IMR-90 (cell line): Measurements from ENCODE around the gene ZNF469. TPM values are rescaled to one million over a fixed set of nuclear protein-coding genes. Genes with fewer than 3 reads are reported as not detected.

ENCODE experiments used
- ATAC-seq: fragments of 200-7000 bp; cut with Tn5 transposase; 2 replicates; pipeline ENCODE4 v1.9.1; 2020; ENCODE audit warnings: low read depth, mild to moderate bottlenecking, moderate library complexity
- BruUV-seq: library from RNA; stranded (reverse); fragments of 400-500 nt; replicated peaks from 2 replicates; lab custom pipeline; 2021; lab: Mats Ljungman, UMichigan
- CTCF ChIA-PET: fragments of 300-600 bp; formaldehyde crosslinking; extraction: SDS; loops from one replicate; lab custom pipeline; 2021; ENCODE audit warnings: antibody characterized with exemption; lab: Yijun Ruan, JAX
- POLR2A ChIA-PET: fragments of 300-600 bp; sonication (Branson Sonifier 250); formaldehyde crosslinking; loops from one replicate; lab custom pipeline; 2022; ENCODE audit warnings: antibody characterized with exemption; ENCODE audit not compliant: unreplicated experiment; lab: Charles Lee
- DNase-seq: peaks from one replicate; pipeline ENCODE4 v3.0.0; 2013
- H2AFZ ChIP-seq: replicated peaks from 2 replicates; pipeline ENCODE3; 2013; ENCODE audit warnings: low read length, mild to moderate bottlenecking; ENCODE audit not compliant: poor library complexity
- H2AK5ac ChIP-seq: 2 replicates; pipeline ENCODE4 v1.6.1; 2013; ENCODE audit warnings: low read depth, low read length, inconsistent platforms
- H2AK9ac ChIP-seq: replicated peaks from 2 replicates; pipeline ENCODE3; 2013; ENCODE audit warnings: mild to moderate bottlenecking, low read depth, low read length, moderate library complexity; ENCODE audit not compliant: poor library complexity
- H2BK120ac ChIP-seq: 2 replicates; pipeline ENCODE4 v1.6.1; 2013; ENCODE audit warnings: low read depth, low read length, inconsistent platforms
- H2BK15ac ChIP-seq: 3 replicates; pipeline ENCODE4 v1.6.1; 2013; ENCODE audit warnings: low read depth, low read length, inconsistent platforms
- H2BK20ac ChIP-seq: 2 replicates; pipeline ENCODE4 v1.6.1; 2013; ENCODE audit warnings: low read depth, mild to moderate bottlenecking, inconsistent platforms, low read length, moderate library complexity
- H2BK5ac ChIP-seq: 2 replicates; pipeline ENCODE4 v1.6.1; 2013; ENCODE audit warnings: mild to moderate bottlenecking, low read depth, low read length, inconsistent platforms; ENCODE audit not compliant: poor library complexity, severe bottlenecking
- H3K14ac ChIP-seq: replicated peaks from 2 replicates; pipeline ENCODE4 v1.6.1; 2013; ENCODE audit warnings: low read depth, low read length, inconsistent platforms
- H3K18ac ChIP-seq: 2 replicates; pipeline ENCODE4 v1.6.1; 2013; ENCODE audit warnings: low read depth, low read length, control low read depth
- H3K23ac ChIP-seq: 2 replicates; pipeline ENCODE4 v1.6.1; 2013; ENCODE audit warnings: low read depth, low read length, inconsistent platforms
- H3K27ac ChIP-seq: 2 replicates; pipeline ENCODE4 v1.5.1; 2013; ENCODE audit warnings: mild to moderate bottlenecking, control low read depth, low read length; ENCODE audit not compliant: insufficient read depth
- H3K27me3 ChIP-seq: 2 replicates; pipeline ENCODE4 v1.6.1; 2013; ENCODE audit warnings: low read length; ENCODE audit not compliant: control insufficient read depth, insufficient read depth
- H3K36me3 ChIP-seq: 2 replicates; pipeline ENCODE4 v1.6.1; 2013; ENCODE audit warnings: low read length, mixed read lengths; ENCODE audit not compliant: control insufficient read depth, insufficient read depth
- H3K4ac ChIP-seq: 2 replicates; pipeline ENCODE4 v1.6.1; 2013; ENCODE audit warnings: low read depth, low read length, inconsistent platforms
- H3K4me1 ChIP-seq: 2 replicates; pipeline ENCODE4 v1.6.1; 2013; ENCODE audit warnings: low read length, mixed read lengths; ENCODE audit not compliant: control insufficient read depth, insufficient read depth
- H3K4me2 ChIP-seq: 2 replicates; pipeline ENCODE4 v1.6.1; 2013; ENCODE audit warnings: low read depth, mild to moderate bottlenecking, control low read depth, low read length, moderate library complexity
- H3K4me3 ChIP-seq: 2 replicates; pipeline ENCODE4 v1.5.1; 2013; ENCODE audit warnings: low read depth, mild to moderate bottlenecking, control low read depth, low read length, moderate library complexity; ENCODE audit not compliant: insufficient read depth
- H3K56ac ChIP-seq: 2 replicates; pipeline ENCODE4 v1.6.1; 2013; ENCODE audit warnings: low read length, inconsistent platforms; ENCODE audit not compliant: insufficient read depth; ENCODE audit errors: extremely low read depth
- H3K79me1 ChIP-seq, 2 experiments: 2 replicates each; pipeline ENCODE4 v1.6.1; 2013; ENCODE audit warnings: low read length in 2 of 2, inconsistent platforms in 1 of 2, low read depth in 1 of 2
- H3K9ac ChIP-seq: 2 replicates; pipeline ENCODE4 v1.6.1; 2013; ENCODE audit warnings: low read depth, low read length, control low read depth
- H3K9me1 ChIP-seq: 2 replicates; pipeline ENCODE4 v1.6.1; 2013; ENCODE audit warnings: low read length, inconsistent platforms; ENCODE audit not compliant: insufficient read depth
- H3K9me3 ChIP-seq: 2 replicates; pipeline ENCODE4 v1.6.1; 2013; ENCODE audit warnings: low read length; ENCODE audit not compliant: control insufficient read depth, insufficient read depth
- H4K20me1 ChIP-seq: 2 replicates; pipeline ENCODE4 v1.6.1; 2013; ENCODE audit warnings: low read length, inconsistent platforms; ENCODE audit not compliant: insufficient read depth
- H4K5ac ChIP-seq: 2 replicates; pipeline ENCODE4 v1.6.1; 2013; ENCODE audit warnings: mild to moderate bottlenecking, low read depth, low read length, control low read depth
- H4K8ac ChIP-seq, 2 experiments: 2 replicates each; pipeline ENCODE4 v1.6.1; 2013; ENCODE audit warnings: low read depth in 2 of 2, low read length in 2 of 2, control low read depth in 1 of 2, inconsistent platforms in 1 of 2
- H4K91ac ChIP-seq: 2 replicates; pipeline ENCODE4 v1.6.1; 2013; ENCODE audit warnings: low read depth, low read length, inconsistent platforms; ENCODE audit not compliant: insufficient read depth
- BHLHE40 ChIP-seq: fragments of 150-350 bp; IDR thresholded peaks from 2 replicates; pipeline ENCODE4 v1.6.1; 2016; ENCODE audit warnings: mild to moderate bottlenecking, low read depth, low read length
- CHD1 ChIP-seq: IDR thresholded peaks from 2 replicates; pipeline ENCODE4 v1.6.1; 2012; ENCODE audit warnings: low read depth, low read length, improper control_type of control experiment
- FOS ChIP-seq: fragments of 150-350 bp; IDR thresholded peaks from 2 replicates; pipeline ENCODE4 v1.6.1; 2016; ENCODE audit warnings: low read depth, low read length
- MAFK ChIP-seq: IDR thresholded peaks from 2 replicates; pipeline ENCODE4 v1.6.1; 2012; ENCODE audit warnings: low read depth, low read length, improper control_type of control experiment
- MAZ ChIP-seq: IDR thresholded peaks from 2 replicates; pipeline ENCODE4 v1.6.1; 2012; ENCODE audit warnings: low read depth, mild to moderate bottlenecking, low read length, improper control_type of control experiment, moderate library complexity, borderline replicate concordance
- SMC3 ChIP-seq: fragments of 150-350 bp; IDR thresholded peaks from 2 replicates; pipeline ENCODE4 v1.6.1; 2016; ENCODE audit warnings: low read depth, mild to moderate bottlenecking, antibody characterized with exemption, low read length, moderate library complexity
- WGBS, 2 experiments: methylation state at CpG; one replicate each; pipeline versions ENCODE4 v1.1.5 to v1.1.7; 2013; ENCODE audit warnings: missing lambda C conversion rate in 2 of 2; ENCODE audit not compliant: insufficient read length in 1 of 2; ENCODE audit errors: extremely low coverage in 2 of 2; 5-methylcytosine and 5-hydroxymethylcytosine counted together
- dilution Hi-C: fragments of 300-500 bp; cut with HindIII; formaldehyde crosslinking; loops from one replicate; pipeline ENCODE4 v1.14.3; 2018; ENCODE audit warnings: low sequenced_read_pairs; ENCODE audit not compliant: unreplicated experiment
- in situ Hi-C: fragments of 300-500 bp; cut with MboI; formaldehyde crosslinking; loops from 3 replicates; pipeline ENCODE4 v1.14.3; 2019; ENCODE audit warnings: low sequenced_read_pairs, inconsistent platforms, mixed read lengths
- intact Hi-C: fragments of 100-400 bp; cut with micrococcal nuclease; formaldehyde crosslinking; loops from 2 replicates; pipeline ENCODE4 v1.10.0; 2022
- polyA plus RNA-seq, 3 experiments: library from polyadenylated mRNA; depleted of rRNA; stranded (reverse); fragments of >200 nt; gene quantifications; 2 replicates each; pipeline ENCODE4 v1.2.3, GENCODE V29; 2012; ENCODE audit warnings: low replicate concordance in 1 of 3
- total RNA-seq: library from RNA; depleted of rRNA; stranded (reverse); fragments of >200 nt; gene quantifications from 2 replicates; pipeline ENCODE4 v1.2.3, GENCODE V29; 2012
- TF ChIP-seq, protein P1 (sequence below): fragments of 150-350 bp; IDR thresholded peaks from 2 replicates; pipeline ENCODE4 v1.6.1; 2017; ENCODE audit warnings: mild to moderate bottlenecking, antibody characterized with exemption, low read length, low read depth

The ZNF469 gene
- total and polyA plus RNA-seq, 2 of the 4 experiments (the other 2 are of a cell fraction) = 1.1 to 13.3 TPM

DNA sequence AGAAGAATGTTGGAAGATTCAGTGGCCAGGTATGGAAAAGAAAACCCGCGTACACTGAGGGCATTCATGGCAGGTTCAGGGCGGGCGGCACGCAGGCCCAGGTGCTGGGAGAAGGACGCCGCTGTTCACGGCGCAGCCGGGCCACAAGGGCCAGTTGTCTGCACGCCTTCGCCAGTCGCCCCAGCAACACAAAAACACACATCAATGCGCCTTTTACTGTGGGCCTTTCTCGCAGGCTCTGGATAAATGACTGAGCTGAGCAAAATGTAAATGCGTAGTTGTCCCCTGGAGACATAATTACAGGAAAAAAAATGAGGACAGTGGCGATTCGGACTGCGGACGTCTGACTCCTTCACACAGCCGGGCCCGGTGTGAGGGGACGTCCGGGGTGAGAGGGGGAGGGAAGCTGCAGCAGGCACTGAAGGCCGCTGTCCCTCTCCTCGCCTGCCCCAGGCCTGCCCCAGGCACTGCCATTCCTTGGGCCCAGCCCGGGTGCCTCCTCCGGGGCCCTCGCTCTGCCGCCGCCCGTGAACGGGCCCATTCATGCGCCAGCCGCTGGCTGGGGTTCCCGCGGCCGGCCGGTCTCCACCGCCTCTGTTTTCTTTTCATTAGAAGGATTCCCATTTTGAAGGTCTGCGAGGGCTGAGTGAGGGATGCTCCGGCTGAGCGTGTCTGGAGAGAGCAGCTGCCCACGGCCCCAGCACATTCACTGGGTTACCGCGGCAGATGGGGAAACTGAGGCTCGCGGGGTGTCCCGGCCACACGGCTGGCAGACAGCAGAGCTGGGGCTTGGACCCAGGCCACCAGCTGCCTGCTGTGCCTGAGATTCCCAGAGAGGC lies 6.5 kb upstream of the ZNF469 start (continued):
- no peak for TF ChIP-seq SMC3

- peak; percentile 72 for ATAC-seq
- Histone ChIP-seq H3K18ac (no peak overlapping the region), H2AFZ (peak overlapping the region; percentile 58), H3K4me1 (peaks cover 4% of the 10 kb centered on the region), H2BK15ac (no peak overlapping the region), H3K14ac (0 out of 2 replicates have a peak overlapping the region, but pooled peaks have one; percentile 27), H3K4ac (peak overlapping the region; percentile 29; the same call in 1 of the 2 replicates), H2BK5ac (no peak overlapping the region), H2AK5ac (peak overlapping the region; percentile 61; the same call in 1 of the 2 replicates), H4K91ac (no peak overlapping the region), H3K9ac (no peak overlapping the region), H3K23ac (no peak overlapping the region), H3K9me3 (no peaks in the 10 kb centered on the region), H2AK9ac (peak overlapping the region; percentile 65), H4K8ac (no peak overlapping the region; a peak in 1 of 4 replicates), H3K36me3 (no peaks in the 10 kb centered on the region), H3K4me3 (no peak overlapping the region), H4K5ac (no peak overlapping the region), H3K56ac (no peak overlapping the region), H3K27me3 (no peaks in the 10 kb centered on the region), H3K9me1 (peaks cover 21% of the 10 kb centered on the region), H3K27ac (no peak overlapping the region), H3K79me1 (peaks cover 0 to 22% of the 10 kb centered on the region in 2 experiments; a peak in 3 of 4 replicates), H3K4me2 (no peak overlapping the region), H2BK20ac (peak overlapping the region; percentile 50; the same call in 1 of the 2 replicates), H2BK120ac (peak overlapping the region; percentile 40), H4K20me1 (no peaks in the 10 kb centered on the region)
- dilution Hi-C loops = no loop called here
- in situ Hi-C loops = no loop called here
- BruUV-seq = no TSS peak
- intact Hi-C loops = no loop called here
- no peak for DNase-seq
- ChIA-PET POLR2A (no interaction called here), CTCF (interaction anchor here (0.6 kb wide), 1 partner anchor 93 kb away, joined by 5 read pairs; no protein-coding TSS in a partner anchor)
- 76% methylated on average over 14 of the region's 30 CpGs; no CpG with 5 or more reads in 1 of the 2 experiments for WGBS, 2 experiments
- TF ChIP-seq, protein P1, sequence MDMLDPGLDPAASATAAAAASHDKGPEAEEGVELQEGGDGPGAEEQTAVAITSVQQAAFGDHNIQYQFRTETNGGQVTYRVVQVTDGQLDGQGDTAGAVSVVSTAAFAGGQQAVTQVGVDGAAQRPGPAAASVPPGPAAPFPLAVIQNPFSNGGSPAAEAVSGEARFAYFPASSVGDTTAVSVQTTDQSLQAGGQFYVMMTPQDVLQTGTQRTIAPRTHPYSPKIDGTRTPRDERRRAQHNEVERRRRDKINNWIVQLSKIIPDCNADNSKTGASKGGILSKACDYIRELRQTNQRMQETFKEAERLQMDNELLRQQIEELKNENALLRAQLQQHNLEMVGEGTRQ = no peak
- TF ChIP-seq FOS (no peak), BHLHE40 (no peak), MAZ (no peak), MAFK (no peak), CHD1 (no peak)
These were observed 5.7 kb upstream of the ZNF469 start for GRCh38 chr16:88376835-88377726.
